AG09309 (cell line): ENCODE measurements around the gene MPHOSPH6.

ENCODE experiments used
- DNase-seq: peaks from one replicate; pipeline ENCODE4 v3.0.0-alpha.2; 2010; ENCODE audit warnings: low read depth
- H3K4me3 ChIP-seq: 2 replicates; pipeline ENCODE4 v1.5.1; 2011; ENCODE audit warnings: mild to moderate bottlenecking, low read depth, low read length, moderate library complexity; ENCODE audit not compliant: control insufficient read depth
- CTCF ChIP-seq: IDR thresholded peaks from 2 replicates; pipeline ENCODE4 v1.5.1; 2011; ENCODE audit warnings: mild to moderate bottlenecking, low read depth, low read length, inconsistent platforms; ENCODE audit not compliant: insufficient read depth, control insufficient read depth; ENCODE audit errors: missing control alignments

MPHOSPH6 gene

GRCh38 chr16:82177555-82177954, 7.5 kb upstream of the MPHOSPH6 start:
- TF ChIP-seq CTCF: no peak
- H3K4me3 ChIP-seq: no peak overlapping the region
- no peak for DNase-seq

GRCh38 chr16:82176204-82176603, 6.2 kb upstream of the MPHOSPH6 start:
- TF ChIP-seq CTCF: no peak
- DNase-seq: no peak
- no peak overlapping the region for H3K4me3 ChIP-seq

- no peak for TF ChIP-seq CTCF
- DNase-seq: no peak
- H3K4me3 ChIP-seq: no peak overlapping the region
Observed at GRCh38 chr16:82175627-82176026, 5.6 kb upstream of the MPHOSPH6 start.

- H3K4me3 ChIP-seq: no peak overlapping the region
- no peak for DNase-seq
- TF ChIP-seq CTCF: no peak
Observed at GRCh38 chr16:82167670-82168069, 2.4 kb downstream of the MPHOSPH6 start.

- TF ChIP-seq CTCF: no peak
- DNase-seq: no peak
- no peak overlapping the region for H3K4me3 ChIP-seq
Observed at GRCh38 chr16:82160226-82160625, 9.8 kb downstream of the MPHOSPH6 start.

- DNase-seq: no peak
- no peak overlapping the region for H3K4me3 ChIP-seq
- no peak for TF ChIP-seq CTCF
Observed at GRCh38 chr16:82157836-82158235, 12.2 kb downstream of the MPHOSPH6 start.

GRCh38 chr16:82157534-82157812, 12.6 kb downstream of the MPHOSPH6 start:
- no peak overlapping the region for H3K4me3 ChIP-seq
- no peak for TF ChIP-seq CTCF
- no peak for DNase-seq
